Activated CD4-positive, alpha-beta memory T cell treated with anti-CD3 and anti-CD28 coated beads, Interleukin-2, amount 10 ng/mL, durations not matched to agents 7 days and 5 days (primary cell): ENCODE data around the gene ATM. TPM values are rescaled to one million over a fixed set of nuclear protein-coding genes. Genes with fewer than 3 reads are reported as not detected.
"Not testable (repeated sequence)": the region's sequence is repeated elsewhere in the genome, so short reads cannot be mapped to it uniquely, and the experiment has no call there.

Experiments used
- CTCF ChIA-PET: fragments of 350-600 bp; sonication (Branson Sonifier 250); formaldehyde crosslinking; loops from one replicate; lab custom pipeline; 2021; ENCODE audit warnings: antibody characterized with exemption, inconsistent platforms; lab: Charles Lee
- POLR2A ChIA-PET: fragments of 350-600 bp; sonication (Branson Sonifier 250); formaldehyde crosslinking; loops from one replicate; lab custom pipeline; 2021; ENCODE audit warnings: antibody characterized with exemption; lab: Charles Lee
- DNase-seq: peaks from one replicate; pipeline ENCODE4 v3.0.0-alpha.2; 2020
- H3K27ac Mint-ChIP-seq: one replicate; pipeline ENCODE4 v1.8.0; 2021; ENCODE audit warnings: mild to moderate bottlenecking, mixed read lengths
- H3K27me3 Mint-ChIP-seq: one replicate; pipeline ENCODE4 v1.8.0; 2021; ENCODE audit warnings: mixed read lengths
- H3K36me3 Mint-ChIP-seq: one replicate; pipeline ENCODE4 v1.8.0; 2021; ENCODE audit warnings: low read depth, mixed read lengths
- H3K4me1 Mint-ChIP-seq: one replicate; pipeline ENCODE4 v1.8.0; 2021; ENCODE audit warnings: mixed read lengths
- H3K4me3 Mint-ChIP-seq: one replicate; pipeline ENCODE4 v1.8.0; 2021; ENCODE audit warnings: mild to moderate bottlenecking, mixed read lengths
- H3K9me3 Mint-ChIP-seq: one replicate; pipeline ENCODE4 v1.8.0; 2021; ENCODE audit warnings: mixed read lengths
- total RNA-seq, 2 experiments: library from RNA; stranded (reverse); gene quantifications; one replicate each; pipeline ENCODE4 v1.2.3, GENCODE V29; 2021

Gene ATM
- total RNA-seq, 2 experiments from 2014 or later = 130 to 144 TPM

DNA sequence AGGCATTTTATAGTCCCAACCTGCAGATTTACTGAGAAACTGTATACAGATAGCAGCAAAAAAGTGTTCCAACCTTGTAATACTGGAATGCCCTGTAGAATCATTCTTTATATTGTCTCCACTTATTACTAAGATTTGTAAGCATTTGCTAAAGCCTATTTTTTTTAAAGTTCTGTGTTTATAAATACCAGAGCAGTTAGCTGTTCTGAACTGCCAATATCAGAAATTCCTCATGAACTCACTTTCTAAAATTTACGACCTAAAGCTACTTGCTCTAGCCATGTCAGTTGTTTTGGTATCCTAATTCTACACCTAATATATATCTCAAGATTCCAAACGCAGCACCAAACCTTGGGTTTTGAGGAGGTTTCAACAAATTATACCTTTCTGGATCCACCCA, 141.3 kb downstream of the ATM start:
- Mint-ChIP-seq H3K36me3 (peaks cover 43% of the 10 kb centered on the region), H3K4me1 (no peaks in the 10 kb centered on the region), H3K27me3 (no peaks in the 10 kb centered on the region), H3K27ac (no peak overlapping the region), H3K9me3 (peaks cover 5% of the 10 kb centered on the region), H3K4me3 (no peak overlapping the region)
- ChIA-PET CTCF (no interaction called here), POLR2A (no interaction called here)
- DNase-seq = no peak

DNA sequence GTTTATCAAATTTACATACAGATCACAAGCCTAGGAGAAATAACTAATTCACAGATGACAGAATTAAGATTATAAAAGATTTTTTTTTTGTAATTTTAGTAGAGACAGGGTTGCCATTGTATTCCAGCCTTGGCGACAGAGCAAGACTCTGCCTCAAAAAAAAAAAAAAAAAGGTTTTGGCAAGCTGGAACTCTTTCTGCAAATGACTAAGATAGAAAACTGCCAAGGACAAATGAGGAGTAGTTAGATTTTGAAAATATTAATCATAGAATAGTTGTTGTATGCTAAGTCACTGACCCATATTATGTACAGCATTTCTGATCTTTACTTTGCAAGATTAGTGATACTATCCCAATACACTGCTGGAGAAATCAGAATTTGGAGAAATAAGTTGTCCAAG, 145.3 kb downstream of the ATM start:
- Mint-ChIP-seq H3K27ac (no peak overlapping the region), H3K4me1 (no peaks in the 10 kb centered on the region), H3K36me3 (peaks cover 55% of the 10 kb centered on the region), H3K9me3 (peaks cover 1% of the 10 kb centered on the region), H3K4me3 (no peak overlapping the region), H3K27me3 (no peaks in the 10 kb centered on the region)
- ChIA-PET POLR2A (no interaction called here), CTCF (no interaction called here)
- no peak for DNase-seq

DNA sequence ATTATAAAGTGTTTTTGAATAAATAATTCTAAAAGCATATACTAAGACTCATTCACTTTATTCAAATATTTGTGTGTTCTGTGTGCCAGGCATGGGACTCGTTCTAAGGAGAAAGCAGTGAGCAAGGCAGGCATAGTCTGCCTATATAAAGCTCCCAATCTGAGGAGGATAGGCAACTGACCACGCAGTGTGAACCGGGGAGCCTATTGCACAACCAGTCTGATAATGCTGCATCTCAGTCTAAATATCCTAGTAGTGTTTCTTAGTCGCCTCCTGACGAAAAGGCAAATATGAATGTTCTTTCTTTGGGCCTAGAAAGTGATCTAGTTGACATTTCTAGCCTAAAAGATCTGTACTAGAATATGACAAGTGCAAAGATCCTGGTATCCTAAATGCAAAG, 146.2 kb downstream of the ATM start:
- H3K36me3 Mint-ChIP-seq = peaks cover 53% of the 10 kb centered on the region
- H3K27ac Mint-ChIP-seq = no peak overlapping the region

DNA sequence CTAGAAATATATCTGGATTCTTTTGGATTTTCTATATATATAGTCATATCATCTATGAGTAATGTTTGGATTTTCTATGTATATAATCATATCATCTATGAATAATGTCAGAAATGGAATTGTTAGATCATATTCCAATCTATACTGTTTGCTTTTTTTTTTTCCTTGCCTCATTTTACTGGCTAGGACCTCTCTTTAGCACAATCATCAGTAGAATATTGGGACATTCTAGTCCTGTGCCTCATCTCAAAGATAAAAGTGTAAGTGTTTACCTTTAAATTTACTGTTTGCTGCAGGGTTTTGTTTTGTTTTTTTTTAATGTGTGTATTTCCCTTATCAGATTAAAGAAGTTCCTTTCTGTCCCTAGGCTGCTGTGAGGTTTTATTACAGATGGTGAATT, 147.4 kb downstream of the ATM start:
- ChIA-PET CTCF (no interaction called here), POLR2A (no interaction called here)
- Mint-ChIP-seq H3K9me3 (peaks cover 4% of the 10 kb centered on the region), H3K4me1 (no peaks in the 10 kb centered on the region), H3K27me3 (no peaks in the 10 kb centered on the region), H3K27ac (no peak overlapping the region), H3K36me3 (peaks cover 41% of the 10 kb centered on the region), H3K4me3 (no peak overlapping the region)
- no peak for DNase-seq

More for the DNA sequence above, 146.2 kb downstream of the ATM start:
- Mint-ChIP-seq H3K9me3 (peaks cover 4% of the 10 kb centered on the region), H3K27me3 (no peaks in the 10 kb centered on the region), H3K4me3 (no peak overlapping the region), H3K4me1 (no peaks in the 10 kb centered on the region)
- CTCF ChIA-PET = no interaction called here
- no peak for DNase-seq
- POLR2A ChIA-PET = no interaction called here

DNA sequence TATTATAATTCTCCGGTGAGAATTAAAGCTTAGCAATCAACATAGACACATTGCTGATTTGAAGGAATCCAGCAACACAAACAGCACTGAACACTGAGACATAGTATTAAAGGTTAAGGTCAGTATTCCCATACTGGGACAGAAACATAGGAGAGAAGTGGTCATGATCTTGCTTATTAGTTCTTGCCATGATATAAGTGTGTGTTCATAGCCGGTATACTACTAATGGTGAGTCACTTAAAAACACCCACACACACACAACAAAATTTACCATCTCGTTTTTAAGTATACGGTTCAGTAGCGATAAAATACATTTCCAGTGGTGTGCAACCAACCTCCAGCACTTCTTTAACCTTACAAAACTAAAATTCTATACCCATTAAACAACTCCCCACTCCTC, 148.1 kb downstream of the ATM start:
- ChIA-PET POLR2A (no interaction called here), CTCF (no interaction called here)
- Mint-ChIP-seq H3K36me3 (peaks cover 38% of the 10 kb centered on the region), H3K4me1 (no peaks in the 10 kb centered on the region), H3K9me3 (peaks cover 4% of the 10 kb centered on the region), H3K27ac (no peak overlapping the region), H3K27me3 (no peaks in the 10 kb centered on the region), H3K4me3 (no peak overlapping the region)
- no peak for DNase-seq

DNA sequence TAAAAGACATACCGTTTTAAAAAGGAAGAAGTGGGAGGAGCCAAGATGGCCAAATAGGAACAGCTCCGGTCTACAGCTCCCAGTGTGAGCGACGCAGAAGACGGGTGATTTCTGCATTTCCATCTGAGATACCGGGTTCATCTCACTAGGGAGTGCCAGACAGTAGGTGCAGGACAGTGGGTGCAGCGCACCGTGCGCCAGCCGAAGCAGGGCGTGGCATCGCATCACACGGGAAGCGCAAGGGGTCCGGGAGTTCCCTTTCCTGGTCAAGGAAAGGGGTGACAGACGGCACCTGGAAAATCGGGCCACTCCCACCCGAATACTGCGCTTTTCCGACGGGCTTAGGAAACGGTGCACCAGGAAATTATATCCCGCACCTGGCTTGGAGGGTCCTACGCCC, 150.6 kb downstream of the ATM start:
- CTCF ChIA-PET, H3K4me1 Mint-ChIP-seq, H3K27ac Mint-ChIP-seq, H3K9me3 Mint-ChIP-seq, H3K27me3 Mint-ChIP-seq, POLR2A ChIA-PET, H3K4me3 Mint-ChIP-seq, DNase-seq: not testable (repeated sequence)
- H3K36me3 Mint-ChIP-seq = peaks cover 21% of the 10 kb centered on the region

DNA sequence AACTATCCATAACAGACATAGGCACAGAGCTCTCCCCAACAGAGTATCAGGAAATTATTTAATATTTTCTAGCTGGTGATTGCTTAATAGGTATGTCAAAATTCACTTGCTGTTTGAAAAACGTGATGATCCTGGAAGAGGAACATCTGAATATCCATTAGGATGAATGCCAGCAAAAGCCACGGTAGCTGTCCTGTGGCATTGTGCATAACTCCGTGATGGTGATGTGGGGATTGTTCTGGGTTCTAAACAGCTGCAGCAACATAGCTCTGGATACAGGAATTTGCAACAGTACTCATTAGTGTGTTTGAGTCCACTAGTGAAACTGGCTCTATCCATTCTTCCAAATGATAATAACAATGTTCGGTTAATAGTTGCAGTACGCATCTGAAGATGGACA, 165.7 kb downstream of the ATM start:
- no peak for DNase-seq
- CTCF ChIA-PET = no interaction called here
- H3K9me3 Mint-ChIP-seq = no peaks in the 10 kb centered on the region
- no peak overlapping the region for H3K27ac Mint-ChIP-seq
- no peaks in the 10 kb centered on the region for H3K36me3 Mint-ChIP-seq
- no peaks in the 10 kb centered on the region for H3K27me3 Mint-ChIP-seq
- H3K4me1 Mint-ChIP-seq = no peaks in the 10 kb centered on the region
- POLR2A ChIA-PET = interaction anchor here (0.6 kb wide), 1 partner anchor 265 kb away, joined by 3 read pairs; no protein-coding TSS in a partner anchor
- no peak overlapping the region for H3K4me3 Mint-ChIP-seq

DNA sequence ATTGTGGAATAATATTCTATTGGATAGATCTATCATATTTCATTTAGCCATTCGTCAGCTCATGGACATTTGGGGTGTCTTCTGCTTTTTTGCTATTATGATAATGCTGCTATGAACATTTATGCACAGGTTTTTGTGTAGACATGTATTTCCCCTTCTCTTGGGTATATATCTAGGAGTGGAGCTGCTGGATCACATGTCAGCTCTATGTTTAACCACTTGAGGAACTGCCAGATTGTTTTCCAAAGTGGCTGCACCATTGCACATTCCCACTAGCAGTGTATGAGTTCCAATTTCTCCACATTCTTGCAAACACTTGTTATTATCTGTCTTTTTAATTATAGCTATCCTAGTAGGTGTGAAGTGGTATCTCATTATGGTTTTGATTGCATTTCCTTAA, 169.5 kb downstream of the ATM start:
- H3K27ac Mint-ChIP-seq = no peak overlapping the region
- no peak for DNase-seq
- CTCF ChIA-PET = no interaction called here
- H3K36me3 Mint-ChIP-seq = no peaks in the 10 kb centered on the region
- no peak overlapping the region for H3K4me3 Mint-ChIP-seq
- POLR2A ChIA-PET = no interaction called here
- H3K9me3 Mint-ChIP-seq = no peaks in the 10 kb centered on the region
- no peaks in the 10 kb centered on the region for H3K4me1 Mint-ChIP-seq
- H3K27me3 Mint-ChIP-seq = no peaks in the 10 kb centered on the region

DNA sequence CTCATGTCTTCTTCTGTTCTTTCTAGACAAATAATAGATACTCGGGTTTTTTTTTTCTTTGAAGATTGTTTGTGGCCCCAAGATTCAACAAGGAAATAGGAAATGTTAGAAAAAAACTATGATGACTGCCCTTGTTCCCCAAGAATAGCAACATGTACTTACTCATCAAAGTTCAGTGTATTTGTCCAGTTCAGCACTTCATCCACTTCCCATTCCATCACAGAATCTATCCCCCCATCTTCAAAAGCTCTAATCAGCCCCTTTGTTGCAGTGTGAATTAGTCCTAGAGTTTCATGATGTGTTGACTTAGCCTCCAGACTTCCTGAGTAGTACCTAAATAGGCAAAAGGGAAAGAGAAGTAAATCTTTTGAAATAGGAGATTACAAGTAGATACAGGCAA, 170.2 kb downstream of the ATM start:
- Mint-ChIP-seq H3K27me3 (no peaks in the 10 kb centered on the region), H3K4me1 (no peaks in the 10 kb centered on the region), H3K36me3 (no peaks in the 10 kb centered on the region), H3K9me3 (no peaks in the 10 kb centered on the region), H3K4me3 (no peak overlapping the region), H3K27ac (no peak overlapping the region)
- CTCF ChIA-PET = no interaction called here
- DNase-seq = no peak
- POLR2A ChIA-PET = no interaction called here

DNA sequence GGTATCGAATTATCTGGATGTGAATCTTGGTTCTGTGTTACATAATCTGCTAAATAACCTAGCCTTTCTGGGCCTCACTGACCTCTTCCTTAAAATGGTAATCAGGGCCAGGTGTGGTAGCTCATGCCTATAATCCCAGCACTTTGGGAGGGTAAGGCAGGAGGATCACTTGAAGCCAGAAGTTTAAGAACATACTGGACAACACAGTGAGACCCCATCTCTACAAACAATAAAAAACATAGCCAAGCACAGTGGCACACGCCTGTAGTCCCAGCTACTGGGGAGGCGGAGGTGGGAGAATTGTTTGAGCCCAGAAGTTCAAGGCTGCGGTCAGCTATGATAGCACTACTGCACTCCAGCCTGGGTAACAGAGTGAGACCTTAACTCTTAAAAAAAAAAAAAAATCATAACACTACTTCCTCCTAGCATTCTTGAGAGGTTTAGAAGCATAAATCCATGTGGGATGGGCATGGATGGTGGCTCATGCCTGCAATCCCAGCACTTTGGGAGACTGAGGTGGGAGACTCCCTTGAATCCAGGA, 171.9 kb downstream of the ATM start:
- ChIA-PET POLR2A (no interaction called here), CTCF (no interaction called here)
- Mint-ChIP-seq H3K27me3 (no peaks in the 10 kb centered on the region), H3K36me3 (no peaks in the 10 kb centered on the region), H3K27ac (no peak overlapping the region), H3K9me3 (no peaks in the 10 kb centered on the region), H3K4me1 (no peaks in the 10 kb centered on the region), H3K4me3 (no peak overlapping the region)
- DNase-seq = no peak

DNA sequence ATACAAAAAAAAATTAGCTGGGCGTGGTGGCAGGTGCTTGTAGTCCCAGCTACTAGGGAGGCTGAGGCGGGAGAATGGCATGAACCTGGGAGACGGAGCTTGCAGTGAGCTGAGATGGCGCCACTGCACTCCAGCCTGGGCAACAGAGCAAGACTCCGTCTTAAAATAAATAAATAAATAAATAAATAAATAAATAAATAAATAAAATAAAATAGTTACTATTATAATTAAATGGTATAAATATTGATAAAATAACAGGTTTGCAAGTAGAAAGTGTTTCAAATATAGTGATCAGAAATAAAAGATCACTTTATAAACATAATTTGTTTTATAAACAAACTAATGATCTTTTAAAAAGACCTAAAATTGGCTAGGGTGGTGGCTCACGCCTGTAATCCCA, 173.8 kb downstream of the ATM start:
- CTCF ChIA-PET, H3K4me3 Mint-ChIP-seq, H3K4me1 Mint-ChIP-seq, H3K27ac Mint-ChIP-seq, H3K9me3 Mint-ChIP-seq, H3K27me3 Mint-ChIP-seq, DNase-seq, POLR2A ChIA-PET, H3K36me3 Mint-ChIP-seq: not testable (repeated sequence)

DNA sequence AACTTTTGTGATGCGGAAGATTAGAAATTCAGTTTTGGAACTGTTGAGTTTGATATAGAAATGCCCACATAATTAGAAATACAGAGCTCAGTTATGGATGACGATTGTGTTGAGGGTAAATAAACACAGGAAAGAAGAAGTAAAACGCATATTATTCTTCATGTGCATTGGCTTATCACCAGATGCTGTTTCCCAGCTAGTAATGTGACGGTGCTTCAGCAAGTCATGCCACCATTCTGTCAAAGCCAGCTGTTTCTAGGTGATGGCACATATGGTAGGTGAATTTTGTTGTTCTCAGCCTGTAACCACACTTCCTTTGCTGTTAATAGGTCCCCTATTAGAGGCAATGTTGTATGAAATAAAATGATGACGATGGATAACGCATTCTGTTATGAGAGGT, 175.6 kb downstream of the ATM start:
- CTCF ChIA-PET = no interaction called here
- POLR2A ChIA-PET = interaction anchor here (0.8 kb wide), 1 partner anchor 213 kb away, joined by 3 read pairs; no protein-coding TSS in a partner anchor
- Mint-ChIP-seq H3K27ac (no peak overlapping the region), H3K9me3 (no peaks in the 10 kb centered on the region), H3K4me1 (no peaks in the 10 kb centered on the region), H3K36me3 (no peaks in the 10 kb centered on the region), H3K4me3 (no peak overlapping the region), H3K27me3 (no peaks in the 10 kb centered on the region)
- no peak for DNase-seq

DNA sequence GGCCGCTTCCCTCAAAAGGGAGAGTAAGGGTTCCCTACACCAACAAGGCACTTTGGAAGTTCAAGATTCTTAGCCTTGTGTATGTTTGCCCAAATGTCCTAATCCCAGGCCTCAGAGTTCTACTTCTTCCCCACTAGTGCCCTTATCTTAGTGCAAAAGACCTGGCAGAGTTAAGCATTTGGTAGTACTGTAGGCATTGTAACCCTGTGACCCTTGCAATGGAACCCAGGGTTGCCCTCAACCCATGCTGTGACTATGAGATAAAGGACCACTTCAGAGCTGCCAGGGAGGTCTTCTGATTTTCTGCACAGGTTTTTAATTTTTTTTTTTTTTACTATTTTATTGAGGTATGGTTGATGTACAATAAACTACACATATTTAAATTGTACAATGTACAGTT, 179.4 kb downstream of the ATM start:
- H3K27me3 Mint-ChIP-seq = no peaks in the 10 kb centered on the region
- no peaks in the 10 kb centered on the region for H3K9me3 Mint-ChIP-seq
- DNase-seq = no peak
- H3K4me3 Mint-ChIP-seq = no peak overlapping the region
- H3K27ac Mint-ChIP-seq = no peak overlapping the region
- POLR2A ChIA-PET = no interaction called here
- CTCF ChIA-PET = no interaction called here
- H3K36me3 Mint-ChIP-seq = no peaks in the 10 kb centered on the region
- no peaks in the 10 kb centered on the region for H3K4me1 Mint-ChIP-seq

DNA sequence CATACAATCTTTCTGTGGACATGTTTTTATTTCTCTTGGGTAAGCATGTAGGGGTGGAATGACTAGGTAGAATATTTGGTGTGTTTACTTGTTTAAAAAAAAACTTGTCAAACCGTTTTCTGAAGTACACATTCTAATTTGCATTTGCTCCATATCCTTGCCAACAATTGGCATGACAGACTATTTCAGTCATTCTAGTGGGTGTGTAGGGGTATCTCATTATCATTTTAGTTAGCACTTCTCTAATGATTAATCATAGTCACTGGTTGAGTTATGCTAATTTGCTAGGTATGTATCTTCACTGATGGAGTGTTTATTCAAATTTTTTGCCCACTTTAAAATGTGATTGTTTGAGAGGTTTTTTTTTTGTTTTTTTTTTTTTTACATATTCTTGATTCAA, 180.2 kb downstream of the ATM start:
- H3K27me3 Mint-ChIP-seq = no peaks in the 10 kb centered on the region
- no peak for DNase-seq
- H3K4me3 Mint-ChIP-seq = no peak overlapping the region
- no peaks in the 10 kb centered on the region for H3K36me3 Mint-ChIP-seq
- H3K4me1 Mint-ChIP-seq = no peaks in the 10 kb centered on the region
- H3K27ac Mint-ChIP-seq = no peak overlapping the region
- CTCF ChIA-PET = no interaction called here
- POLR2A ChIA-PET = no interaction called here
- H3K9me3 Mint-ChIP-seq = no peaks in the 10 kb centered on the region
